Activated T-cell treated with anti-CD3 and anti-CD28 coated beads, Interleukin-2, amount 50 U/mL, for 4 hours (primary cell): ENCODE measurements around the gene GATAD2A. TPM values are rescaled to one million over a fixed set of nuclear protein-coding genes. Genes with fewer than 3 reads are reported as not detected.

Source experiments
- ATAC-seq, 2 donors: fragments of 200-7000 bp; cut with Tn5 transposase; one replicate each; pipeline ENCODE4 v1.10.0; 2021
- DNase-seq: peaks from one replicate; pipeline ENCODE4 v3.0.0-alpha.2; 2020
- H3K27me3 Mint-ChIP-seq: one replicate; pipeline ENCODE4 v1.8.0; 2021; ENCODE audit warnings: low read depth, mixed read lengths
- H3K36me3 Mint-ChIP-seq: one replicate; pipeline ENCODE4 v1.8.0; 2022; ENCODE audit warnings: mixed read lengths; ENCODE audit not compliant: insufficient read depth
- H3K4me1 Mint-ChIP-seq: one replicate; pipeline ENCODE4 v1.8.0; 2021; ENCODE audit warnings: low read depth, mixed read lengths
- H3K4me3 Mint-ChIP-seq: one replicate; pipeline ENCODE4 v1.8.0; 2021; ENCODE audit warnings: mild to moderate bottlenecking, moderate library complexity, mixed read lengths
- H3K9me3 Mint-ChIP-seq: one replicate; pipeline ENCODE4 v1.8.0; 2021; ENCODE audit warnings: mixed read lengths
- total RNA-seq, 3 donors: library from RNA; stranded (reverse); gene quantifications; one replicate each; pipeline ENCODE4 v1.2.1, GENCODE V29; 2021

GATAD2A gene
- total RNA-seq, 3 donors from 2014 or later: 187 to 240 (median 205) TPM

- peaks cover 8% of the 10 kb centered on the region for H3K4me1 Mint-ChIP-seq
- DNase-seq (peak; percentile 90), ATAC-seq (peak; percentile 84 to 89)
- no peak overlapping the region for H3K4me3 Mint-ChIP-seq
- no peaks in the 10 kb centered on the region for H3K9me3 Mint-ChIP-seq
- peaks cover 3% of the 10 kb centered on the region for H3K36me3 Mint-ChIP-seq
- H3K27me3 Mint-ChIP-seq: no peaks in the 10 kb centered on the region
Observed at GRCh38 chr19:19531951-19532805, 126.7 kb downstream of the GATAD2A start.

DNA sequence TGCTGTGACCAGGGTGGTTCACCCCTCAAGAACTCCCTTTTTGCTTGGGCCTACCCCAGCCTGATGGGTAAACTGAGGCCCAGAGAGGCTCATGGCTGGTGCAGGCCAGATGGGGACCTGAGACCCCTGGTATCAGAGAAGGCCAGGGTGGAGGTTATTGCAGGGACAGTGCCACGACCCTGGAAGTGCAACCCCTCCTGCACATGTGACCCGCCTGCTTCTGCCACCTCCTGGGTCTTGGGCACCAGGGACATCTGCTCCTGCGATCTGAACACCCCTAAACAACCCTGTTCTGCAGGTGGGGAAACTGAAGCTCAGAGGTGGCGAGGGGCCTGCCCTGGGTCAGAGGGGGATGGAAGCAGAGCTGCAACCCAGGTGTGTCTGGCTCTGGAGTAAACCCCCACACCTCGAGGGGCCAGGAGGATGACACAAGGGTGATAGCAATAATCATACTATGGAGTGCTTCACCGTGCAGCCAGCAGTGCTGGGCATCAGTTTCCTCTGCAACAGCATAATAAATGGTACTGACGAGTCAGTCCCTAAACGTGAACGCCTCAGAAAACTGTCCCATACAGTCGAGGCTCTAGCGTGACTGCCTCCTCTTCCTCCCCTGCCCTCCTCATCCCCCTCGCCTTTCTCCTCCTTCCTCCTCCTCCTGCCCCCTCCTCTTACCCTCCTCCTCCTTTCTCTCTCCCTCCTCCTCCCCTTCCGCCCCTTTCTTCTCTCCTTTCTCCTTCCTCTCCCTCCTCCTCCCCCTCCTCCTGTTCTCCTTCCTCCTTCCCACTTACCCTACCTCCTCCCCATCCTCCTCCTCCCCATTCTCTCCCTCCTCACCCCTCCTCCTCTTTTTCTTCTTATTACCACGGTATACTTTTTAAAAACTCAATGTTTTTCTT is 127.6 kb downstream of the GATAD2A start:
- H3K4me1 Mint-ChIP-seq: peaks cover 12% of the 10 kb centered on the region
- no peaks in the 10 kb centered on the region for H3K27me3 Mint-ChIP-seq
- peaks cover 3% of the 10 kb centered on the region for H3K36me3 Mint-ChIP-seq
- H3K9me3 Mint-ChIP-seq: no peaks in the 10 kb centered on the region
- ATAC-seq (no peak), DNase-seq (no peak)
- H3K4me3 Mint-ChIP-seq: no peak overlapping the region

DNA sequence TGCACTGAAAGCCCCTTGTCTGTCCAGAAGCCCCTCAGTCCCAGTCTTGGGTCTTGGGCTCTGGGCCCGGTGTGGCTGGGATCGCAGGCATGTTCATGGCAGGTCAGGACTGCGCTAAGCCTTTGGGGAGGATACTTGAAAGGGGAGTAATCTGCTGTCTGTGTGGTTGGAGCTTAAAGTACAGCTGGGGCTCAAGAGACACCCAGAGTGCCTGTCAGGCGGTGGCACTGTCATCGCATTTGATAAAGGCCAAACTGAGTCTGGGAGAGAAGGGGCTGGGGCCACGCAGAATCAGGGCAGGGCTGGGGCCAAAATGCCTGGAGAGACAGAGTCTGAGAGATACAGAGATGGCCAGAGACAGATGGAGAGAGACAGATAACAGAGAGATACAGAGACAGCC is 128.4 kb downstream of the GATAD2A start:
- H3K27me3 Mint-ChIP-seq: peaks cover 4% of the 10 kb centered on the region
- ATAC-seq (no peak), DNase-seq (no peak)
- H3K4me1 Mint-ChIP-seq: peaks cover 17% of the 10 kb centered on the region
- peaks cover 3% of the 10 kb centered on the region for H3K36me3 Mint-ChIP-seq
- no peak overlapping the region for H3K4me3 Mint-ChIP-seq
- no peaks in the 10 kb centered on the region for H3K9me3 Mint-ChIP-seq

DNA sequence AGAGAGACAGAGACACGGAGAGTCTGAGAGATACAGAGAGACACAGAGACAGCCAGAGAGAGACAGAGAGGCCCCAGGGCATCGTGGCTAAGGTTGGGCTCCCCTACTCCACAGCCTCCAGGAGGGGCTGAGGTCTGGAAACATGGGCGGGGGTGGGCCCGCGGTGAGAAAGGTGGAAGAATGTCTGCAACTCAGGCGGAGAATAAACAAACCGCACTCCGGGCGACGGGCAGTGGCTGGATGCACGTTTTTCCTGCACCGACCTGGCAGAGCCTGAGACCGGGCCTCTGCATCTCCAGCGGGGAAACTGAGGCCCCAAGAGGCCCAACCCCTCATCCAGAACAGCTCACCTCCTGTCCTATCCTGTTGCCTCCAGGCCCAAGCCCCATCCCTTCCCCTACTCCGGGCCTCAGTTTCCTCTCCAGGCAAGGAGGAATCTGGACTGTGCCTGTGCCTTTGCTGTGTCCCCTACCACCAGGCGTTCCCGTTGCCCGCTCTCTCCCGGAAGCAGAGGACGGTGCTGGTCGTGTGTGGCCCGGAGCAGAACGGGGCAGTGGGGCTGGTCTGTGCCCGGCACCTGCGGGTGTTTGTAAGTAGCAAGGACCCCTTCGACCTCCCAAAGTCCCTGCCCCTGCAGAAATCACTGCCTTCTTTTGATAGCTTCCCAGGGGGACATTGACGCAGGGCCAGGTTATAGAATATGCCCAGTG is 129.2 kb downstream of the GATAD2A start:
- peaks cover 2% of the 10 kb centered on the region for H3K36me3 Mint-ChIP-seq
- H3K9me3 Mint-ChIP-seq: no peaks in the 10 kb centered on the region
- H3K4me1 Mint-ChIP-seq: peaks cover 21% of the 10 kb centered on the region
- H3K27me3 Mint-ChIP-seq: peaks cover 5% of the 10 kb centered on the region
- ATAC-seq (no peak), DNase-seq (no peak)
- peak overlapping the region; percentile 7 for H3K4me3 Mint-ChIP-seq

GRCh38 chr19:19535311-19536191 is 130.1 kb downstream of the GATAD2A start:
- Mint-ChIP-seq H3K4me3 (no peak overlapping the region), H3K4me1 (peaks cover 22% of the 10 kb centered on the region), H3K27me3 (peaks cover 5% of the 10 kb centered on the region), H3K36me3 (peaks cover 2% of the 10 kb centered on the region), H3K9me3 (no peaks in the 10 kb centered on the region)
- DNase-seq (no peak), ATAC-seq (no peak)

- no peaks in the 10 kb centered on the region for H3K36me3 Mint-ChIP-seq
- peak; percentile 28 for DNase-seq
- H3K4me3 Mint-ChIP-seq: peak overlapping the region; percentile 60
- H3K9me3 Mint-ChIP-seq: no peaks in the 10 kb centered on the region
- H3K27me3 Mint-ChIP-seq: peaks cover 5% of the 10 kb centered on the region
- H3K4me1 Mint-ChIP-seq: peaks cover 31% of the 10 kb centered on the region
- ATAC-seq: no peak
Observed at GRCh38 chr19:19537075-19538048, 131.9 kb downstream of the GATAD2A start.

DNA sequence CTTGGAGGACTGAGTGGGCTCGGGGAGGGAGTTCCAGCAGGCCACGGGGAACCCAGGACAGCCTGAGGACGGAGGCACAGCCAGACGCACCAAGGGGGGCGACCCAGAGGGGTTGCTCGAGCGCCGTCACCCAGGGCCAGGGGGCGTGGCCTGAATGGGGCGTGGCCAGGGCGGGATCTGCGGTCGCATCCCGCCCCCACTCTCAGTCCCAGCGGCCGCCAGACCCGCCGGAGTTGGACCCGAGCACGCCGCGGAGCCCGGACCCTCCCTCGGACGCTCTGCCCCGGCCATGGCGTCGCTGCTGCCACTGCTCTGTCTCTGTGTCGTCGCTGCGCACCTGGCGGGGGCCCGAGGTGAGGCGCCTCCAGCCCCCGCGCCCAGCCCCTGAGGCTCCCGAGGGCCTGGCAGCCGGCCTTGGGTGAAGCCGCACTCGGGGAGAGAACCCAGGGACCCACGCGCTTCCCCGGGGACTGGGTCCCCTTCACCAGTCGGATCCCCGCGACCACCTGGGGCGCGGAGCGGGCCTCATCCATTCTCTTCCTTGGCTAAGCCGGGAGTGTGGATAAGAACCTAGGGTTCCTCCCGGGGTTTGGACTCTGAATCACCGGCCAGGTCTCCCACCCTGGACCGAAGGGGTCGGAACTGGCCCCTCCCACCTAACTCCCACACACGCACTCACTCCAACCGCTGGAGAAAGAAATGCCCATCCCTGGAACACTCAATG is 132.7 kb downstream of the GATAD2A start, which contains the start of gene CILP2:
Gene CILP2, plus strand, starts transcription at position 205 of the 724 bp plus-strand sequence. Its CDS starts 85 bp downstream, at position 290.
- no peak for ATAC-seq
- peak; percentile 47 for DNase-seq
- peaks cover 5% of the 10 kb centered on the region for H3K27me3 Mint-ChIP-seq
- H3K4me3 Mint-ChIP-seq: peak within 1 kb of the TSS; percentile 60
- H3K4me1 Mint-ChIP-seq: peaks cover 33% of the 10 kb centered on the region
- H3K9me3 Mint-ChIP-seq: no peaks in the 10 kb centered on the region
- H3K36me3 Mint-ChIP-seq: no peaks in the 10 kb centered on the region

DNA sequence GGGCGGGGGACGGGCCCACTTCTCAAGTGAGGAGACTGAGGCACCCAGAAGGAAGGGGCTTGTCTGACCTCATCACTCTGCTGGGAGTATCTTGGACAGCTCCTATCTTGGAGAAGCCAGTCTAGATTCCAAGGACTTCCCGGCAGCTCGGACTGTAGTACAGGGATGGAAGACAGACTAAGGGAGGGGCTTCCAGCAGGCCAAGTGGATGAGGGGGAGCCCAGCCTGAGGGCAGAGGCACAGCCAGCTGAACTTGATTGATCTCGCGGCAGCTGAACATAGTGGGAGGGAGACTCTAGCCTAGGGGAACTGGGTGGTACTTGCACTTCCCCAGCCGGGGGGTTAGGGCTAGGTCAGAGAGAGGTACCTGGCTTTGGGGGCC is 133.3 kb downstream of the GATAD2A start:
- peaks cover 5% of the 10 kb centered on the region for H3K27me3 Mint-ChIP-seq
- peaks cover 33% of the 10 kb centered on the region for H3K4me1 Mint-ChIP-seq
- peak overlapping the region; percentile 56 for H3K4me3 Mint-ChIP-seq
- H3K9me3 Mint-ChIP-seq: no peaks in the 10 kb centered on the region
- no peaks in the 10 kb centered on the region for H3K36me3 Mint-ChIP-seq
- DNase-seq (no peak), ATAC-seq (no peak)

DNA sequence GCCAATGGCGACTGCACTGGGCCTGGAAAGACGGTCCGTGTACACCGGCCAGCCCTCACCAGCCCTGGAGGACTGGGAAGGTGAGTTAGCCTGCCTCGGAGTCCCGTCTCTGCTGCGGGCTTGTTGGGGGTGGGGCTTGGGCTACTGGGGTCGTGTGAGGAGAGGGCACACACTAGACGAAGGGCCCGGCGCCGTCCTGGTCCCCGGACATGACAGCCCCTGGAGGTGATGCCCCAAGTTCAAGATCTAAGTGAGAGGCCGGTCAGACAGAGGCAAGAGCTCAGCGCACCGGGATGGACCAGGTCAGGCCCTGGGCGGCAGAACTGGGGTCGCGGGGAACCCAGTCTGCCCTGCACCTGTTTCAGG is 134.2 kb downstream of the GATAD2A start:
- no peak overlapping the region for H3K4me3 Mint-ChIP-seq
- ATAC-seq (no peak), DNase-seq (no peak)
- peaks cover 28% of the 10 kb centered on the region for H3K4me1 Mint-ChIP-seq
- peaks cover 5% of the 10 kb centered on the region for H3K27me3 Mint-ChIP-seq
- H3K9me3 Mint-ChIP-seq: no peaks in the 10 kb centered on the region
- no peaks in the 10 kb centered on the region for H3K36me3 Mint-ChIP-seq

- H3K4me1 Mint-ChIP-seq: peaks cover 28% of the 10 kb centered on the region
- H3K4me3 Mint-ChIP-seq: peak overlapping the region; percentile 62
- peaks cover 5% of the 10 kb centered on the region for H3K27me3 Mint-ChIP-seq
- no peaks in the 10 kb centered on the region for H3K9me3 Mint-ChIP-seq
- no peaks in the 10 kb centered on the region for H3K36me3 Mint-ChIP-seq
- DNase-seq (peak; percentile 72), ATAC-seq (peak; percentile 24 to 27)
Observed at GRCh38 chr19:19540064-19540714, 134.7 kb downstream of the GATAD2A start.

- Mint-ChIP-seq H3K9me3 (no peaks in the 10 kb centered on the region), H3K36me3 (no peaks in the 10 kb centered on the region), H3K4me3 (peak overlapping the region; percentile 62), H3K27me3 (peaks cover 5% of the 10 kb centered on the region), H3K4me1 (peaks cover 28% of the 10 kb centered on the region)
- DNase-seq (peak; percentile 70), ATAC-seq (peak; percentile 82 to 85)
Observed at GRCh38 chr19:19540715-19541515, 135.4 kb downstream of the GATAD2A start.
